Endothelial cell of umbilical vein (primary cell): ENCODE results near the gene NTRK2. TPM values are rescaled to one million over a fixed set of nuclear protein-coding genes. Genes with fewer than 3 reads are reported as not detected.

Experiments
- BruUV-seq: library from RNA; stranded (reverse); fragments of 400-500 nt; replicated peaks from 2 replicates; lab custom pipeline; 2021; lab: Mats Ljungman, UMichigan
- CTCF ChIA-PET: fragments of 300-600, 350-600 bp; sonication (Branson Sonifier 250); formaldehyde crosslinking; loops from one replicate; lab custom pipeline; 2021; ENCODE audit warnings: antibody characterized with exemption, inconsistent platforms; lab: Charles Lee
- POLR2A ChIA-PET: fragments of 300-600, 350-600 bp; sonication (Branson Sonifier 250); formaldehyde crosslinking; loops from one replicate; lab custom pipeline; 2021; ENCODE audit warnings: antibody characterized with exemption, inconsistent platforms; lab: Charles Lee
- DNase-seq: peaks from one replicate; pipeline ENCODE4 v3.0.0-alpha.2; 2011; ENCODE audit warnings: low read depth, low spot score
- FAIRE-seq: peaks from 2 replicates; lab custom pipeline; 2011; peaks lifted over from hg19 to GRCh38; lab: Jason Lieb, UNC
- H2AFZ ChIP-seq: 2 replicates; pipeline ENCODE4 v1.6.0; 2012; ENCODE audit warnings: low read depth, low read length, control low read depth, inconsistent platforms
- H3K27ac ChIP-seq: 2 replicates; pipeline ENCODE4 v1.5.1; 2011; ENCODE audit warnings: low read depth, mild to moderate bottlenecking, control low read depth, low read length, moderate library complexity; ENCODE audit not compliant: insufficient read depth
- H3K27me3 ChIP-seq, 2 experiments: 2 replicates each; pipeline versions ENCODE4 v1.6.0 to v1.6.1; 2011; ENCODE audit warnings: low read length in 2 of 2, mixed read lengths in 1 of 2; ENCODE audit not compliant: control insufficient read depth in 2 of 2, insufficient read depth in 2 of 2
- H3K36me3 ChIP-seq, 2 experiments: 2 replicates in 1 of 2; 3 replicates in 1 of 2; pipeline ENCODE4 v1.5.1; 2011; ENCODE audit warnings: low read length in 2 of 2, mild to moderate bottlenecking in 1 of 2, moderate library complexity in 1 of 2; ENCODE audit not compliant: control insufficient read depth in 2 of 2, insufficient read depth in 2 of 2; ENCODE audit errors: extremely low read depth in 1 of 2
- H3K4me1 ChIP-seq: 3 replicates; pipeline ENCODE4 v1.5.1; 2011; ENCODE audit warnings: mild to moderate bottlenecking, low read length; ENCODE audit not compliant: control insufficient read depth, insufficient read depth; ENCODE audit errors: extremely low read depth
- H3K4me2 ChIP-seq: 2 replicates; pipeline ENCODE4 v1.6.1; 2011; ENCODE audit warnings: low read length, control low read depth, mixed read lengths; ENCODE audit not compliant: insufficient read depth
- H3K4me3 ChIP-seq, 3 experiments: fragments of 200-600 bp in 1 of 3; sonication (generic), shearing (Covaris generic) in 1 of 3; replicated peaks in 1 of 3; 2 replicates each; pipeline ENCODE4 v1.5.1; 2011 to 2016; ENCODE audit warnings: control low read depth in 3 of 3, low read length in 3 of 3, mild to moderate bottlenecking in 2 of 3, inconsistent platforms in 1 of 3, low read depth in 1 of 3, moderate library complexity in 1 of 3; ENCODE audit not compliant: insufficient read depth in 1 of 3
- H3K79me2 ChIP-seq: 2 replicates; pipeline ENCODE4 v1.6.0; 2012; ENCODE audit warnings: low read length, inconsistent platforms; ENCODE audit not compliant: control insufficient read depth, insufficient read depth
- H3K9ac ChIP-seq: replicated peaks from 2 replicates; pipeline ENCODE3; 2011; ENCODE audit warnings: low read length, control low read depth; ENCODE audit not compliant: insufficient read depth; ENCODE audit errors: extremely low read depth
- H3K9me1 ChIP-seq: replicated peaks from 3 replicates; pipeline ENCODE4 v1.6.0; 2011; ENCODE audit warnings: mild to moderate bottlenecking, low read length; ENCODE audit not compliant: control insufficient read depth, insufficient read depth; ENCODE audit errors: extremely low read depth
- H3K9me3 ChIP-seq: replicated peaks from 2 replicates; pipeline ENCODE4 v1.5.1; 2012; ENCODE audit warnings: low read length, inconsistent platforms; ENCODE audit not compliant: control insufficient read depth, insufficient read depth
- H4K20me1 ChIP-seq: replicated peaks from 2 replicates; pipeline ENCODE3; 2011; ENCODE audit warnings: mild to moderate bottlenecking, low read length; ENCODE audit not compliant: control insufficient read depth, insufficient read depth; ENCODE audit errors: extremely low read depth
- EZH2 ChIP-seq: IDR thresholded peaks from 2 replicates; pipeline ENCODE4 v1.6.1; 2012; ENCODE audit warnings: borderline replicate concordance, low read depth, mild to moderate bottlenecking, moderate library complexity, low read length, inconsistent platforms; ENCODE audit not compliant: severe bottlenecking
- FOS ChIP-seq: IDR thresholded peaks from 2 replicates; pipeline ENCODE4 v1.6.1; 2011; ENCODE audit warnings: mild to moderate bottlenecking, low read length, moderate library complexity, borderline replicate concordance; ENCODE audit not compliant: insufficient read depth
- GATA2 ChIP-seq: IDR thresholded peaks from 2 replicates; pipeline ENCODE4 v1.7.0; 2011; ENCODE audit warnings: low read depth, mild to moderate bottlenecking, moderate library complexity, mixed read lengths, low read length; ENCODE audit not compliant: insufficient read length, insufficient read depth
- JUN ChIP-seq: IDR thresholded peaks from 2 replicates; pipeline ENCODE4 v1.6.1; 2011; ENCODE audit warnings: borderline replicate concordance, low read depth; ENCODE audit not compliant: insufficient read length, insufficient read depth
- MYC ChIP-seq: IDR thresholded peaks from one replicate; pipeline ENCODE4 v1.6.1; 2011; ENCODE audit warnings: mild to moderate bottlenecking, low read depth, low read length
- POLR2A ChIP-seq: IDR thresholded peaks from 2 replicates; pipeline ENCODE4 v1.6.1; 2012; ENCODE audit warnings: low read depth, mild to moderate bottlenecking, control low read depth, low read length
- POLR2AphosphoS5 ChIP-seq: IDR thresholded peaks from 2 replicates; pipeline ENCODE4 v1.6.1; 2012; ENCODE audit warnings: low read depth, mild to moderate bottlenecking, control low read depth, low read length, moderate library complexity; ENCODE audit not compliant: insufficient read depth
- dilution Hi-C: fragments of 300-500 bp; cut with MboI; formaldehyde crosslinking; loops from one replicate; pipeline ENCODE4 v1.15.0; 2019; ENCODE audit warnings: low sequenced_read_pairs; ENCODE audit not compliant: extremely low pct_ligation_motif_present
- intact Hi-C: fragments of 100-400 bp; cut with micrococcal nuclease; formaldehyde crosslinking; loops from one replicate; pipeline ENCODE4 v1.10.0; 2022
- polyA plus RNA-seq, 4 experiments: library from polyadenylated mRNA; depleted of rRNA in 3 of 4; stranded (reverse) in 3 of 4; unstranded in 1 of 4; fragments of >200 nt; gene quantifications; 2 replicates each; pipeline versions ENCODE4 v1.2.1 to v1.2.3, GENCODE V29; 2011 to 2012; ENCODE audit warnings: missing spikeins in 1 of 4
- total RNA-seq: library from RNA; stranded (reverse); gene quantifications from 2 replicates; pipeline ENCODE4 v1.2.3, GENCODE V29; 2021
- TF ChIP-seq, protein P1 (sequence below), 2 donors: IDR thresholded peaks; 1 replicate in 1 of 2; 2 replicates in 1 of 2; pipeline ENCODE4 v1.5.1; 2011; ENCODE audit warnings: low read length in 2 of 2, mild to moderate bottlenecking in 2 of 2, moderate library complexity in 2 of 2, control low read depth in 1 of 2, inconsistent platforms in 1 of 2, low read depth in 1 of 2; ENCODE audit not compliant: insufficient read depth in 1 of 2; ENCODE audit errors: extremely low read depth in 1 of 2
- TF ChIP-seq, protein P2 (sequence below): IDR thresholded peaks from 2 replicates; pipeline ENCODE4 v1.6.1; 2011; ENCODE audit not compliant: insufficient read depth, insufficient read length

The NTRK2 gene
- total and polyA plus RNA-seq, 2 donors (not counting 3 experiments of a cell fraction or from before 2014, with no cell fraction given): 0.01 to 0.13 TPM

DNA sequence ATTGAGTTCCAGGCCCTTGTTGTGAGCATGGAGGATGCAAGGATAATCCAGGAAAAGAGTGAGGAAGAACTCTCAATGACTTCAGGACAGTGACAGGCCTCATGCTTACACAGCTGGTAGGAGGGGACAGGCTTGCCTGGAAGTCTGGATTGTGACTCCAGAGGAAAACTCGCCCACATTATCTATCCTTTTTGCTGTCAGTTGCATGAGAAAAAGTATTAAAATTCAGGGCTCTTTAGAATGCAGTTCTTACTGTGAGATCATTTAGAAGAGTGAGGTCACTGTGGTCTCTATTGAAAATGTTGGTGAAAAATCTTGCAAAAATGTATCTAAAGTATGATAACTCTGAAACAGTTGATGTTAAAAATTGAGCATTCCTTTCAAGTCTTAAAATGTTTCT, 30.5 kb downstream of the NTRK2 start:
- H3K4me1 ChIP-seq: peaks cover 5% of the 10 kb centered on the region
- no peak overlapping the region for H3K27ac ChIP-seq
- no peak overlapping the region for H3K9ac ChIP-seq
- BruUV-seq: no TSS peak
- H3K27me3 ChIP-seq: no peaks in the 10 kb centered on the region
- no peak overlapping the region for H3K4me2 ChIP-seq
- H3K36me3 ChIP-seq: no peaks in the 10 kb centered on the region
- FAIRE-seq (no peak), DNase-seq (no peak)
- H3K9me3 ChIP-seq: no peaks in the 10 kb centered on the region
- no peak overlapping the region for H2AFZ ChIP-seq
- no peaks in the 10 kb centered on the region for H3K9me1 ChIP-seq
- no peaks in the 10 kb centered on the region for H3K79me2 ChIP-seq
- no peaks in the 10 kb centered on the region for H4K20me1 ChIP-seq
- intact Hi-C loops: loop anchor here (10.0 kb wide), 1 partner anchor 1085 kb away; no protein-coding TSS in a partner anchor
- ChIA-PET CTCF (no interaction called here), POLR2A (no interaction called here)
- TF ChIP-seq, protein P1, sequence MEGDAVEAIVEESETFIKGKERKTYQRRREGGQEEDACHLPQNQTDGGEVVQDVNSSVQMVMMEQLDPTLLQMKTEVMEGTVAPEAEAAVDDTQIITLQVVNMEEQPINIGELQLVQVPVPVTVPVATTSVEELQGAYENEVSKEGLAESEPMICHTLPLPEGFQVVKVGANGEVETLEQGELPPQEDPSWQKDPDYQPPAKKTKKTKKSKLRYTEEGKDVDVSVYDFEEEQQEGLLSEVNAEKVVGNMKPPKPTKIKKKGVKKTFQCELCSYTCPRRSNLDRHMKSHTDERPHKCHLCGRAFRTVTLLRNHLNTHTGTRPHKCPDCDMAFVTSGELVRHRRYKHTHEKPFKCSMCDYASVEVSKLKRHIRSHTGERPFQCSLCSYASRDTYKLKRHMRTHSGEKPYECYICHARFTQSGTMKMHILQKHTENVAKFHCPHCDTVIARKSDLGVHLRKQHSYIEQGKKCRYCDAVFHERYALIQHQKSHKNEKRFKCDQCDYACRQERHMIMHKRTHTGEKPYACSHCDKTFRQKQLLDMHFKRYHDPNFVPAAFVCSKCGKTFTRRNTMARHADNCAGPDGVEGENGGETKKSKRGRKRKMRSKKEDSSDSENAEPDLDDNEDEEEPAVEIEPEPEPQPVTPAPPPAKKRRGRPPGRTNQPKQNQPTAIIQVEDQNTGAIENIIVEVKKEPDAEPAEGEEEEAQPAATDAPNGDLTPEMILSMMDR (IDR thresholded peaks at IDR 0.05; ENCODE audit: extremely low read depth in 1 of 2, insufficient read depth in 1 of 2, low read depth in 1 of 2, low read length in 2 of 2): no peak
- TF ChIP-seq POLR2A (no peak), JUN (no peak), EZH2 (no peak), MYC (no peak), POLR2AphosphoS5 (no peak), GATA2 (no peak), FOS (no peak)
- TF ChIP-seq, protein P2, sequence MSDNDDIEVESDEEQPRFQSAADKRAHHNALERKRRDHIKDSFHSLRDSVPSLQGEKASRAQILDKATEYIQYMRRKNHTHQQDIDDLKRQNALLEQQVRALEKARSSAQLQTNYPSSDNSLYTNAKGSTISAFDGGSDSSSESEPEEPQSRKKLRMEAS: no peak
- dilution Hi-C loops: no loop called here
- H3K4me3 ChIP-seq: no peak overlapping the region
